K562 (cell line): ENCODE results near the gene GADD45B. TPM values are rescaled to one million over a fixed set of nuclear protein-coding genes. Genes with fewer than 3 reads are reported as not detected.

Experiments used
- ADNP ChIP-seq: fragments of 200-800 bp; sonication (Bioruptor generic); IDR thresholded peaks from 2 replicates; pipeline ENCODE4 v1.6.1; 2016; ENCODE audit warnings: missing genetic modification characterization, missing compliant biosample characterization
- BHLHE40 ChIP-seq: IDR thresholded peaks from 2 replicates; pipeline ENCODE4 v1.6.1; 2011; ENCODE audit warnings: low read length, improper control_type of control experiment
- ETS1 ChIP-seq: conservative IDR thresholded peaks from 2 replicates; pipeline ENCODE4 v1.6.1; 2011; ENCODE audit warnings: low read depth, mild to moderate bottlenecking, low read length; ENCODE audit not compliant: control insufficient read depth
- KAT7 ChIP-seq: sonication (generic); formaldehyde crosslinking; IDR thresholded peaks from 2 replicates; pipeline ENCODE4 v1.8.0; 2022; ENCODE audit warnings: missing genetic modification reagents, mild to moderate bottlenecking, borderline replicate concordance
- MEIS2 ChIP-seq: fragments of 450-650 bp; IDR thresholded peaks from 2 replicates; pipeline ENCODE4 v1.6.1; 2014; ENCODE audit warnings: mild to moderate bottlenecking; ENCODE audit not compliant: partially characterized antibody
- NONO ChIP-seq, 2 experiments: fragments of 200-400 bp in 1 of 2; fragments of 450-650 bp in 1 of 2; formaldehyde crosslinking in 1 of 2; IDR thresholded peaks; 2 replicates each; pipeline ENCODE4 v1.6.1; 2017; ENCODE audit warnings: low read depth in 2 of 2, mild to moderate bottlenecking in 2 of 2, moderate library complexity in 2 of 2, low read length in 1 of 2
- POLR3G ChIP-seq: IDR thresholded peaks from 2 replicates; pipeline ENCODE4 v1.6.1; 2011; ENCODE audit not compliant: insufficient read length, insufficient replicate concordance; ENCODE audit errors: extremely low read depth
- PREB ChIP-seq: sonication (generic); formaldehyde crosslinking; IDR thresholded peaks from 2 replicates; pipeline ENCODE4 v1.8.1; 2023; ENCODE audit warnings: mild to moderate bottlenecking, missing genetic modification reagents
- PTBP1 ChIP-seq: fragments of 200-400 bp; formaldehyde crosslinking; IDR thresholded peaks from 2 replicates; pipeline ENCODE4 v1.6.1; 2017; ENCODE audit warnings: low read depth, low read length
- RBM34 ChIP-seq: fragments of 200-400 bp; formaldehyde crosslinking; IDR thresholded peaks from 2 replicates; pipeline ENCODE4 v1.6.1; 2018; ENCODE audit warnings: low read length, borderline replicate concordance; ENCODE audit not compliant: insufficient read depth
- RNF219 ChIP-seq: fragments of 250-450 bp; sonication (Bioruptor Pico); IDR thresholded peaks from 2 replicates; pipeline ENCODE4 v1.5.0; 2022; ENCODE audit warnings: mild to moderate bottlenecking
- SMAD2 ChIP-seq: fragments of 150-350 bp; IDR thresholded peaks from 2 replicates; pipeline ENCODE4 v1.6.1; 2014; ENCODE audit warnings: low read depth, mild to moderate bottlenecking, low read length
- STAG1 ChIP-seq: sonication (generic); formaldehyde crosslinking; IDR thresholded peaks from 2 replicates; pipeline ENCODE4 v1.5.0; 2020; ENCODE audit warnings: missing genetic modification reagents, borderline replicate concordance
- THAP12 ChIP-seq: fragments of 250-450 bp; sonication (Bioruptor Pico); IDR thresholded peaks from 2 replicates; pipeline ENCODE4 v1.9.0; 2021; ENCODE audit warnings: mild to moderate bottlenecking, inconsistent platforms
- U2AF1 ChIP-seq: fragments of 200-400 bp; formaldehyde crosslinking; optimal IDR thresholded peaks from 2 replicates; pipeline ENCODE3; 2017; ENCODE audit warnings: mild to moderate bottlenecking, low read depth, low read length, moderate library complexity
- XRCC5 ChIP-seq: fragments of 200-400 bp; formaldehyde crosslinking; IDR thresholded peaks from 2 replicates; pipeline ENCODE4 v1.6.1; 2017; ENCODE audit warnings: low read depth, mild to moderate bottlenecking, low read length
- ZNF121 ChIP-seq: sonication (generic); formaldehyde crosslinking; conservative IDR thresholded peaks from 2 replicates; pipeline ENCODE4 v1.8.0; 2022; ENCODE audit warnings: missing genetic modification reagents
- ZNF644 ChIP-seq: fragments of 200-800 bp; sonication (Bioruptor generic); IDR thresholded peaks from 2 replicates; pipeline ENCODE4 v1.6.1; 2016; ENCODE audit warnings: low read depth, missing genetic modification characterization, missing compliant biosample characterization
- ZNF778 ChIP-seq: fragments of 450-650 bp; formaldehyde crosslinking; IDR thresholded peaks from 2 replicates; pipeline ENCODE4 v1.4.0; 2020; ENCODE audit warnings: mild to moderate bottlenecking, moderate library complexity
- polyA plus RNA-seq, 8 experiments: library from polyadenylated mRNA; depleted of rRNA in 4 of 8; stranded (reverse) in 5 of 8; unstranded in 3 of 8; fragments of >200 nt; fragmentation: Nextera tagmentation in 2 of 8; fragmentation: Illumina TruSeq in 1 of 8; extraction: Ambion mirVana in 2 of 8; extraction: Trizol in 1 of 8; gene quantifications; 2 replicates each; pipeline versions ENCODE4 v1.2.1 to v1.2.3, GENCODE V29; 2011 to 2014; ENCODE audit warnings: inconsistent platforms in 1 of 8, missing spikeins in 1 of 8
- total RNA-seq, 7 experiments: library from RNA; depleted of rRNA in 6 of 7; stranded (reverse); fragments of >200 nt in 6 of 7; fragmentation: Illumina TruSeq in 2 of 7; extraction: Trizol in 2 of 7; gene quantifications; 2 replicates each; pipeline versions ENCODE4 v1.2.1 to v1.2.3, GENCODE V29; 2011 to 2021; ENCODE audit warnings: low replicate concordance in 1 of 7

Gene GADD45B
- total and polyA plus RNA-seq, 9 of the 15 experiments (the other 6 are each of a cell fraction or from before 2014, with no cell fraction given): 0.06 to 4.1 (median 2.1) TPM

- TF ChIP-seq ETS1: peak; percentile 36
- peak; percentile 91; the same call in 1 of the 2 replicates for TF ChIP-seq KAT7 (CRISPR knock-in tag)
- TF ChIP-seq U2AF1: no peak
- no peak for TF ChIP-seq PTBP1
- TF ChIP-seq XRCC5: 0 out of 2 replicates have a peak, but pooled peaks have one; percentile 16
- TF ChIP-seq POLR3G: no peak
- TF ChIP-seq ZNF121: no peak
- TF ChIP-seq ZNF778: no peak
- no peak for TF ChIP-seq RBM34
- no peak for TF ChIP-seq ZNF644 (tag)
- TF ChIP-seq RNF219 (CRISPR knock-in tag): no peak
- TF ChIP-seq STAG1: no peak; the same call in 1 of the 2 replicates
- 0 out of 2 replicates have a peak, but pooled peaks have one; percentile 29 for TF ChIP-seq THAP12 (CRISPR knock-in tag)
- peak; percentile 85 for TF ChIP-seq BHLHE40
- TF ChIP-seq SMAD2: no peak
- TF ChIP-seq PREB (CRISPR knock-in tag): peak; percentile 56; the same call in 1 of the 2 replicates
- no peak; a peak in 1 of 4 replicates for TF ChIP-seq NONO (IDR thresholded peaks at IDR 0.05; ENCODE audit: low read depth in 2 of 2, low read length in 1 of 2)
- no peak for TF ChIP-seq ADNP (tag)
- no peak for TF ChIP-seq MEIS2
Observed at GRCh38 chr19:2426611-2427428, 49.1 kb upstream of the GADD45B start (continued).
